ENCODE measurements around the gene ETS1. TPM values are rescaled to one million over a fixed set of nuclear protein-coding genes. Genes with fewer than 3 reads are reported as not detected.

Gene ETS1
- total and polyA plus RNA-seq, 4 donors, result 20.7 to 154 (median 78.7) TPM

- Histone ChIP-seq H3K4me1 (ENCODE audit: control insufficient read depth in 5 of 5, insufficient read depth in 5 of 5, low read length in 5 of 5) (peaks cover 5 to 53% (median 8%) of the 10 kb centered on the region in 5 donors), H3K9me3 (ENCODE audit: control insufficient read depth in 4 of 4, insufficient read depth in 3 of 4, low read length in 3 of 4) (no peaks in the 10 kb centered on the region), H3K27ac (ENCODE audit: low read depth in 1 of 2, low read length in 1 of 2) (peak overlapping the region; percentile 22 to 72), H3K4me3 (no peak overlapping the region), H3K27me3 (ENCODE audit: control insufficient read depth in 3 of 3, insufficient read depth in 3 of 3, low read length in 2 of 3) (no peaks in the 10 kb centered on the region), H3K36me3 (ENCODE audit: control insufficient read depth in 4 of 4, insufficient read depth in 4 of 4, low read length in 4 of 4) (peaks cover 17 to 52% (median 40%) of the 10 kb centered on the region in 4 donors), H3K9ac (ENCODE audit: insufficient read depth in 1 of 2, low read length in 2 of 2) (no peak overlapping the region)
- DNase-seq, result no peak
- WGBS, 2 donors, result 67 to 85% methylated on average over 4 of the region's 4 CpGs
- no peak for ATAC-seq (ENCODE audit: insufficient read depth, low FRiP score)
- TF ChIP-seq CTCF (IDR thresholded peaks at IDR 0.05; ENCODE audit: control extremely low read depth, extremely low read depth), result no peak
Observed at GRCh38 chr11:128480665-128481064, 106.7 kb downstream of the ETS1 start.

- TF ChIP-seq CTCF (IDR thresholded peaks at IDR 0.05; ENCODE audit: control extremely low read depth, extremely low read depth), result no peak
- Histone ChIP-seq H3K27ac (ENCODE audit: low read depth in 1 of 2, low read length in 1 of 2) (peak overlapping the region; percentile 22 to 72), H3K27me3 (ENCODE audit: control insufficient read depth in 3 of 3, insufficient read depth in 3 of 3, low read length in 2 of 3) (no peaks in the 10 kb centered on the region), H3K36me3 (ENCODE audit: control insufficient read depth in 4 of 4, insufficient read depth in 4 of 4, low read length in 4 of 4) (peaks cover 17 to 49% (median 35%) of the 10 kb centered on the region in 4 donors), H3K9me3 (ENCODE audit: control insufficient read depth in 4 of 4, insufficient read depth in 3 of 4, low read length in 3 of 4) (no peaks in the 10 kb centered on the region), H3K4me3 (no peak overlapping the region), H3K4me1 (ENCODE audit: control insufficient read depth in 5 of 5, insufficient read depth in 5 of 5, low read length in 5 of 5) (peaks cover 5 to 55% (median 14%) of the 10 kb centered on the region in 5 donors), H3K9ac (ENCODE audit: insufficient read depth in 1 of 2, low read length in 2 of 2) (no peak overlapping the region)
- no peak for ATAC-seq (ENCODE audit: insufficient read depth, low FRiP score)
- no peak for DNase-seq
- 77 to 86% methylated on average over 14 of the region's 14 CpGs for WGBS, 2 donors
Observed at GRCh38 chr11:128480066-128480465, 107.3 kb downstream of the ETS1 start.

DNA sequence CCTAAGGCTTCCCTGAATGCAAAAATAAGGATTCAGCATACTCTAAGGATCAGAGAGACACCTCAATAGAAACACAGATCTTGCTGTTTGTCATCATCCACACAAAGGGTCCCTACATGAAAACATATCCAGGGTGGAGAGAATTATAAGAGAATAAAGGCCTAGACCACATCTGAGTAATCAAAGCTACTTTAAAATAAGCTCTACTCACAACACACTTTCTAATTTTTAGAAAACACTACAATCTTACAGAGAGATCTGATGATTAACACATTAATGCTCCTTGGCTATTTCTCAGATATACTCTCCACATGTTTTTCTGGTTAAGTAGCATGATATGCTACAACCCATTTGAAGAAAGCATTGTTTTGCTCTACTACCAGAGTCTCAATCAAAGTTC lies 108.2 kb downstream of the ETS1 start:
- ATAC-seq (ENCODE audit: insufficient read depth, low FRiP score) (no peak), DNase-seq (no peak)
- Histone ChIP-seq H3K36me3 (ENCODE audit: control insufficient read depth in 4 of 4, insufficient read depth in 4 of 4, low read length in 4 of 4) (peaks cover 13 to 41% (median 29%) of the 10 kb centered on the region in 4 donors), H3K9me3 (ENCODE audit: control insufficient read depth in 4 of 4, insufficient read depth in 3 of 4, low read length in 3 of 4) (no peaks in the 10 kb centered on the region), H3K4me3 (no peak overlapping the region), H3K27me3 (ENCODE audit: control insufficient read depth in 3 of 3, insufficient read depth in 3 of 3, low read length in 2 of 3) (no peaks in the 10 kb centered on the region), H3K27ac (ENCODE audit: low read depth in 1 of 2, low read length in 1 of 2) (peak overlapping the region in 1 of 2 donors; percentile 10), H3K4me1 (ENCODE audit: control insufficient read depth in 5 of 5, insufficient read depth in 5 of 5, low read length in 5 of 5) (peaks cover 11 to 58% (median 21%) of the 10 kb centered on the region in 5 donors), H3K9ac (ENCODE audit: insufficient read depth in 1 of 2, low read length in 2 of 2) (no peak overlapping the region)
- TF ChIP-seq CTCF (IDR thresholded peaks at IDR 0.05; ENCODE audit: control extremely low read depth, extremely low read depth), result no peak

DNA sequence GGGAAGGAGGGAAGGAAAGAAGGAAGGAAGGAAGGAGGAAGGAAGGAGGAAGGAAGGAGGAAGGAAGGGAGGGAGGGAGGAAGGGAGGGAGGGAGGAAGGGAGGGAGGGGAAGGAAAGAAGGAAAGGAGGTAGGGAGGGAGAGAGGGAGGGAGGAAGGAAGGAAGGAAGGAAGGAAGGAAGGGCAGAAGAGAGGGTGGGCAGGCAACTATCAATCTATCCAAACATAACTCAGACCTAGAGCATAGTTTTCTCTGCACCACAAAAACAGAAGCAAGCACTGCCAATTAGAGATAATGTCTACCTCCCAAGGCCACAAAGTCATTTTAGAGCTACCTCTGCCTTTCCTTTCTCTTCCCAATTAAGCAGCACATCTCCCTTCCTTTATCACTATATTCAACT lies 109.1 kb downstream of the ETS1 start:
- H3K27me3 ChIP-seq (ENCODE audit: control insufficient read depth in 3 of 3, insufficient read depth in 3 of 3, low read length in 2 of 3), result no peaks in the 10 kb centered on the region
- H3K36me3 ChIP-seq (ENCODE audit: control insufficient read depth in 4 of 4, insufficient read depth in 4 of 4, low read length in 4 of 4), result peaks cover 13 to 46% (median 30%) of the 10 kb centered on the region in 4 donors
- no peak for DNase-seq
- H3K4me3 ChIP-seq, result no peak overlapping the region
- no peak for TF ChIP-seq CTCF (IDR thresholded peaks at IDR 0.05; ENCODE audit: control extremely low read depth, extremely low read depth)
- peak overlapping the region in 1 of 2 donors; percentile 56 for H3K27ac ChIP-seq (ENCODE audit: low read depth in 1 of 2, low read length in 1 of 2)
- H3K9ac ChIP-seq (ENCODE audit: insufficient read depth in 1 of 2, low read length in 2 of 2), result no peak overlapping the region
- ATAC-seq (ENCODE audit: insufficient read depth, low FRiP score), result no peak
- no peaks in the 10 kb centered on the region for H3K9me3 ChIP-seq (ENCODE audit: control insufficient read depth in 4 of 4, insufficient read depth in 3 of 4, low read length in 3 of 4)
- peaks cover 11 to 57% (median 22%) of the 10 kb centered on the region in 5 donors for H3K4me1 ChIP-seq (ENCODE audit: control insufficient read depth in 5 of 5, insufficient read depth in 5 of 5, low read length in 5 of 5)

All from lung (tissue), 12 donors.